Endothelial cell (in vitro differentiated cells): Measurements from ENCODE around the gene RGS17. TPM values are rescaled to one million over a fixed set of nuclear protein-coding genes. Genes with fewer than 3 reads are reported as not detected.

ENCODE experiments used
- DNase-seq: peaks from one replicate; pipeline ENCODE4 v3.0.0; 2021; ENCODE audit warnings: low spot score
- H3K27ac Mint-ChIP-seq: one replicate; pipeline ENCODE4 v1.8.0; 2021; ENCODE audit warnings: mixed read lengths, inconsistent platforms; ENCODE audit not compliant: unreplicated experiment
- H3K27me3 Mint-ChIP-seq: one replicate; pipeline ENCODE4 v1.8.0; 2021; ENCODE audit warnings: mild to moderate bottlenecking, moderate library complexity, mixed read lengths, inconsistent platforms; ENCODE audit not compliant: unreplicated experiment
- H3K36me3 Mint-ChIP-seq: one replicate; pipeline ENCODE4 v1.8.0; 2021; ENCODE audit warnings: mild to moderate bottlenecking, low read depth, mixed read lengths, inconsistent platforms; ENCODE audit not compliant: unreplicated experiment
- H3K4me1 Mint-ChIP-seq: one replicate; pipeline ENCODE4 v1.8.0; 2021; ENCODE audit warnings: mild to moderate bottlenecking, mixed read lengths, inconsistent platforms; ENCODE audit not compliant: unreplicated experiment
- H3K4me3 Mint-ChIP-seq: one replicate; pipeline ENCODE4 v1.8.0; 2021; ENCODE audit warnings: mild to moderate bottlenecking, mixed read lengths, inconsistent platforms; ENCODE audit not compliant: unreplicated experiment
- H3K9me3 Mint-ChIP-seq: one replicate; pipeline ENCODE4 v1.8.0; 2021; ENCODE audit warnings: mixed read lengths, inconsistent platforms; ENCODE audit not compliant: unreplicated experiment
- CTCF ChIP-seq: fragments of 200-600 bp; sonication (generic); IDR thresholded peaks from one replicate; pipeline ENCODE4 v1.5.0; 2021; ENCODE audit warnings: antibody characterized with exemption; ENCODE audit not compliant: unreplicated experiment
- total RNA-seq: library from RNA; stranded (reverse); fragmentation: NEBNext Ultra II Directional; extraction: Animal tissue kit (Norgen Biotek cat#: 25700); gene quantifications from one replicate; pipeline ENCODE4 v1.2.1, GENCODE V29; 2021; ENCODE audit not compliant: unreplicated experiment

RGS17 gene
- total RNA-seq, 1 donor from 2014 or later, result 12.0 TPM

DNA sequence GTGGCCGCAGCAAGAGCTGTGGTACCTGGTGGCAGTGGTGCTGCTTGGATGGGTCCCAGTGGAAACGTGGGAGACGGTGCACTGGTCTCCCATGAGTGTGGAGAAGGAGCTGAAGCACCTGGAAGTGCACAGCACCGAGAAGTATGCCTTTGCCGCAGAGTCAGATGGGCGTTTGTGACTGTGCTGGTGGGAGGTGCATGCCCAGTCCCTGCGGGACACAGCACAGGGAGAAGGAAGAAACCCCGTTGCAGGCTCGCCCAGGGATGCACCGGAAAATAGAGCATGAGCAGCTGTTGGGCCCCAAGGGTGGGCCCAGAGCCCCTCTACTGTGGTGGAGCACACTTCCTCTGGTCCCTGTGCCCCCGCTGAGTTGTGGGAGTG is 19.3 kb upstream of the RGS17 start:
- Mint-ChIP-seq H3K4me1 (peaks cover 8% of the 10 kb centered on the region), H3K27ac (no peak overlapping the region), H3K27me3 (peaks cover 2% of the 10 kb centered on the region), H3K36me3 (no peaks in the 10 kb centered on the region), H3K9me3 (no peaks in the 10 kb centered on the region), H3K4me3 (no peak overlapping the region)
- TF ChIP-seq CTCF, result no peak
- no peak for DNase-seq

DNA sequence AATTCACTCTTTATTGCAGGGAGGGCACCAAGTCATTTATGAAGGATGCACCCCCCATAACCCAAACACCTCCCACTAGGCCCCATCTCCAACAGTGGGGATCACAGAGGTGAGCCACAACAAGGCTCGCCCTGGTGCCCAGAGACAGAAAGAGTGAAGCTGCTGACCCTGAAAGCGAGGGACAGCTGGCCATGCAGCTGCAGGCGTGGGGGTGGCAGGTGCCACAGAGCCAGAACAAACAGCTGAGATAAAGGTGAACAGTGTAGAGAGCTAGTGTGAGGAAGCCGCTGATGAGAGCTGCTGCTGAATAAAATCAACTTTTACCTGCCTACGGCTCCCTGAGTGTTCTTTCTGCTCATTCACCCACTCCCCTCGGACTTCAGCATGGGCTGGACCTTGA is 18.8 kb upstream of the RGS17 start:
- H3K4me3 Mint-ChIP-seq, result no peak overlapping the region
- no peaks in the 10 kb centered on the region for H3K9me3 Mint-ChIP-seq
- H3K4me1 Mint-ChIP-seq, result peaks cover 8% of the 10 kb centered on the region
- H3K36me3 Mint-ChIP-seq, result no peaks in the 10 kb centered on the region
- no peak overlapping the region for H3K27ac Mint-ChIP-seq
- no peak for TF ChIP-seq CTCF
- peaks cover 2% of the 10 kb centered on the region for H3K27me3 Mint-ChIP-seq
- DNase-seq, result no peak

DNA sequence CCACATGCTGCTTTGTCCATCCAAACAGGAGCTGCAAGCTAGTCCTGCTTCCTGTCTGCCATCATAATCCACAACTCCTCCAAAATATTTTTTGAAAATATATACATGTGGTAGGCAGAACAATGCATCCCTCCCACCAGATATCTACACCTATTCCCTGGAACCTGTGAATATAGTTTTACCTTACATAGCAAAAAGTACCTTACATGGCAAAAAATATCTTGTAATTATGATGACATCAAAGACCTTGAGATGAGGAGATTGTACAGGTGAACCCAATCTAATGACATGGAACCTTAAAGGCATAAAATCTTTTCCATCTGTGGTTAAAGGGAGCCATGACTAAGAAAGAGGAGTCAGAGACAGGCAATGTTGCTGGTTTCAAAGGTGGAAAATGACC is 15.3 kb upstream of the RGS17 start:
- Mint-ChIP-seq H3K36me3 (no peaks in the 10 kb centered on the region), H3K27me3 (peaks cover 2% of the 10 kb centered on the region), H3K4me3 (no peak overlapping the region), H3K9me3 (no peaks in the 10 kb centered on the region), H3K27ac (no peak overlapping the region), H3K4me1 (peaks cover 6% of the 10 kb centered on the region)
- no peak for TF ChIP-seq CTCF
- DNase-seq, result no peak

- Mint-ChIP-seq H3K36me3 (no peaks in the 10 kb centered on the region), H3K27ac (no peak overlapping the region), H3K4me1 (peaks cover 6% of the 10 kb centered on the region), H3K4me3 (no peak overlapping the region), H3K9me3 (no peaks in the 10 kb centered on the region), H3K27me3 (peaks cover 2% of the 10 kb centered on the region)
- DNase-seq, result no peak
- no peak for TF ChIP-seq CTCF
Observed at GRCh38 chr6:153145591-153145990, 14.5 kb upstream of the RGS17 start.

- H3K9me3 Mint-ChIP-seq, result no peaks in the 10 kb centered on the region
- H3K27ac Mint-ChIP-seq, result no peak overlapping the region
- H3K27me3 Mint-ChIP-seq, result no peaks in the 10 kb centered on the region
- peaks cover 6% of the 10 kb centered on the region for H3K4me1 Mint-ChIP-seq
- no peak for TF ChIP-seq CTCF
- H3K36me3 Mint-ChIP-seq, result no peaks in the 10 kb centered on the region
- H3K4me3 Mint-ChIP-seq, result no peak overlapping the region
- DNase-seq, result no peak
Observed at GRCh38 chr6:153143200-153143599, 12.1 kb upstream of the RGS17 start.
